PC-3 (cell line): Measurements from ENCODE around the gene CALHM1.

Experiments used
- CTCF ChIP-seq: fragments of 300-600 bp; sonication (generic); conservative IDR thresholded peaks from 2 replicates; pipeline ENCODE4 v1.5.1; 2017; ENCODE audit warnings: antibody characterized with exemption, low read depth, mild to moderate bottlenecking, low read length
- EZH2 ChIP-seq: fragments of 300-600 bp; sonication (generic); IDR thresholded peaks from one replicate; pipeline ENCODE4 v1.6.1; 2017; ENCODE audit warnings: antibody characterized with exemption, mild to moderate bottlenecking, low read length; ENCODE audit not compliant: unreplicated experiment

GRCh38 chr10:103423748-103424147, 35.0 kb downstream of the CALHM1 start:
- TF ChIP-seq CTCF (no peak), EZH2 (no peak)
